ENCODE measurements around the gene CDRT4. TPM values are rescaled to one million over a fixed set of nuclear protein-coding genes. Genes with fewer than 3 reads are reported as not detected.

The CDRT4 gene
- total RNA-seq, 4 donors from 2014 or later = 4.0 to 13.4 (median 11.1) TPM

DNA sequence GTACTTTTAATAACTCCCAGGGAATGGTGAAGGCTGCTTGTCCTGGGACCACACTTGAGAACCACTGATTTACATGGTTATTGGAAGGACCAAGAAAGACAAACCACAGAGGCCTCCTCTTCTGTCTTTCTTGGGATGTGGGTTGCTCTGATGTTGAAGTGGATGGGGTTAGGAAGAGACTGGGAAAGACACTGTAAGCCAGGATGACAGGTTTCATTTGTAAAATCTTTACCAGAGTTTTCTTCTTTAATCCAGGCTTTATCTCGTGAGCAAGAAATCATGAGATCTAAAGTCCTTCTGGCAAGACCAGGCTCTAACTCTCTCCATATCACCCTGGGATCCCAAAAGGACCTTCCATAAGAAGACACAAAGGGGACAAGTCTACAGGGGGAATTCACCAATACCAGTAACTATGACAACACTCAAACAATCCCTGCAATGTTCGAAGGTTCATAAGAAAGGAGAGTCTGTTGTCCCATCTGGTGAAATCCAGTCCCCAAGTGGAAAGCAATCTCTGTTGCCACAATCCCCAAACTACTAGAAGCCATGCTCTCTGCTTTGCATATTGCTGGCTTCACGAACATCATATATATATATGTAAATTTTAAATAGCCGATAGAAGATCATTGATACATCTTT lies 44.8 kb upstream of the CDRT4 start:
- 96 to 98% methylated on average over 4 of the region's 4 CpGs for WGBS, 2 donors
- no peak overlapping the region for H3K4me3 ChIP-seq (replicated peaks in 1 of 3)
- DNase-seq = no peak
- peak overlapping the region; percentile 80 to 94 (median 88) for H3K27ac ChIP-seq
- TF ChIP-seq, protein P1, sequence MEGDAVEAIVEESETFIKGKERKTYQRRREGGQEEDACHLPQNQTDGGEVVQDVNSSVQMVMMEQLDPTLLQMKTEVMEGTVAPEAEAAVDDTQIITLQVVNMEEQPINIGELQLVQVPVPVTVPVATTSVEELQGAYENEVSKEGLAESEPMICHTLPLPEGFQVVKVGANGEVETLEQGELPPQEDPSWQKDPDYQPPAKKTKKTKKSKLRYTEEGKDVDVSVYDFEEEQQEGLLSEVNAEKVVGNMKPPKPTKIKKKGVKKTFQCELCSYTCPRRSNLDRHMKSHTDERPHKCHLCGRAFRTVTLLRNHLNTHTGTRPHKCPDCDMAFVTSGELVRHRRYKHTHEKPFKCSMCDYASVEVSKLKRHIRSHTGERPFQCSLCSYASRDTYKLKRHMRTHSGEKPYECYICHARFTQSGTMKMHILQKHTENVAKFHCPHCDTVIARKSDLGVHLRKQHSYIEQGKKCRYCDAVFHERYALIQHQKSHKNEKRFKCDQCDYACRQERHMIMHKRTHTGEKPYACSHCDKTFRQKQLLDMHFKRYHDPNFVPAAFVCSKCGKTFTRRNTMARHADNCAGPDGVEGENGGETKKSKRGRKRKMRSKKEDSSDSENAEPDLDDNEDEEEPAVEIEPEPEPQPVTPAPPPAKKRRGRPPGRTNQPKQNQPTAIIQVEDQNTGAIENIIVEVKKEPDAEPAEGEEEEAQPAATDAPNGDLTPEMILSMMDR (IDR thresholded peaks at IDR 0.05) = no peak
- TF ChIP-seq POLR2A (IDR thresholded peaks at IDR 0.05) = no peak
- no peaks in the 10 kb centered on the region for H3K27me3 ChIP-seq
- intact Hi-C loops (cut with DNase I) = no loop called here
- H3K4me1 ChIP-seq = peaks cover 50 to 53% of the 10 kb centered on the region in 2 donors
- no peaks in the 10 kb centered on the region for H3K36me3 ChIP-seq
- no peaks in the 10 kb centered on the region for H3K9me3 ChIP-seq

DNA sequence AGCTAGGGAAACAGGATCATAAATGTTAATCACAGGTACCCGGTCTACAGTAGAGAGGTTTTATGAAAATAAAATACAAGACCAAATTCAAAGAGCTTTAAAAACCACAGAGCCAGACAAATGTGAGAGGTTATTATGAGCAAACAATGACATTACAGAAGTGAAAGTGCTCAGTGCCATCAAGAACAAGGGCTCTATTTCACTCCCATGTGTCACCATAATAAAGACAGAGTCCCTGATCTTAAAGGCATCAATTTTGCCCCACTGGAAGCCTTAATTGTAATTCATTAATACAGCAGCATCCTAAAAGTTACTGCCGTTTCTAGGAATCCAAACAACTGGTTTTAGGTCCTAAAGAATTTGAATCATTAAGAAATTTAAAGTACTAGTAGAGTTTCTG lies 43.7 kb upstream of the CDRT4 start:
- 79 to 95% methylated on average over 2 of the region's 2 CpGs for WGBS, 2 donors
- intact Hi-C loops (cut with DNase I) = no loop called here
- no peaks in the 10 kb centered on the region for H3K9me3 ChIP-seq
- peak overlapping the region in 2 of 3 donors; percentile 88 to 94 for H3K27ac ChIP-seq
- no peak for TF ChIP-seq POLR2A (IDR thresholded peaks at IDR 0.05)
- TF ChIP-seq, protein P1 (IDR thresholded peaks at IDR 0.05) = no peak
- DNase-seq = no peak
- H3K27me3 ChIP-seq = no peaks in the 10 kb centered on the region
- H3K36me3 ChIP-seq = no peaks in the 10 kb centered on the region
- no peak overlapping the region for H3K4me3 ChIP-seq (replicated peaks in 1 of 3)
- peaks cover 50 to 53% of the 10 kb centered on the region in 2 donors for H3K4me1 ChIP-seq

DNA sequence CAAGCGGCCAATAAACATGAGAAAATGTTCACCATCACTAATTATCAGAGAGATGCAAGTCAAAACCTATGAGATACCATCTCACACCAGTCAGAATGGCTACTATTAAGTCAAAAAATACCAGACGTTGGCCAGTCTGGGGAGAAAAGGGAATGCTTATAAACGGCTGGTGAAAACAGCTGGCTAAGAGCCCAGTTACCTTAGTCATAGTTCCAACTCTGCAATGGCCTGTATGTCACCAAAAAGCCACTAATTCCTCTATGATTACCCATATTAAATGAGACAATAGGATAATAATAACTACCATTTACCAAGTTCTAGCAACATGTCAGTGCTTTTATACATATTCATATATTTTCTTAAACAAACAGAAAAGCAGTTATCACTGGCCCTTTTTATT lies 42.9 kb upstream of the CDRT4 start:
- no peak overlapping the region for H3K27ac ChIP-seq
- intact Hi-C loops (cut with DNase I) = no loop called here
- no peaks in the 10 kb centered on the region for H3K36me3 ChIP-seq
- no peak for TF ChIP-seq POLR2A (IDR thresholded peaks at IDR 0.05)
- TF ChIP-seq, protein P1 (IDR thresholded peaks at IDR 0.05) = no peak
- no peak overlapping the region for H3K4me3 ChIP-seq (replicated peaks in 1 of 3)
- H3K9me3 ChIP-seq = no peaks in the 10 kb centered on the region
- peak in 1 of 2 donors; percentile 39 for DNase-seq
- 40 to 60% methylated on average over 3 of the region's 3 CpGs for WGBS, 2 donors
- peaks cover 50 to 53% of the 10 kb centered on the region in 2 donors for H3K4me1 ChIP-seq
- H3K27me3 ChIP-seq = no peaks in the 10 kb centered on the region

DNA sequence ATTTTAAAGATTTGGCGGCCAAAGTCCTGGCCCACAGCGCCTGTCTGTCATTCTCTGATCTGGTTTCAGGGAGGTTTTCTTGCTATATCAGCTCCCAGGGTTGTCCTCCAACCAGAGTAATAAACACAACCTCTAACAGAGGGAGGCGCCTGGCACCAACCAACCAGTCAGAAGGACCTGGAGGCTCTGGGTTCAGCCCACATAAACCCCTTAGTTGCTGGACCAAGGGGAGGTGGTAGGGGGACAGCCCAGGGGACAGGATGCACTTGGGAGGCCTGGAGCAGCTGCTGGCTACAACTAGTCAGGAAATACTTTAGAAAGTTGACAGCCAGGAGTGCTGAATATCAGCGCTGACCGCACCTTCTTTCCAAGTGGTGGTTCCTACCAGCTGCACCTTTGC lies 41.7 kb upstream of the CDRT4 start:
- intact Hi-C loops (cut with DNase I) = no loop called here
- TF ChIP-seq, protein P1 (IDR thresholded peaks at IDR 0.05) = no peak
- no peak for TF ChIP-seq POLR2A (IDR thresholded peaks at IDR 0.05)
- DNase-seq = no peak
- H3K9me3 ChIP-seq = no peaks in the 10 kb centered on the region
- no peak overlapping the region for H3K27ac ChIP-seq
- H3K36me3 ChIP-seq = no peaks in the 10 kb centered on the region
- no peak overlapping the region for H3K4me3 ChIP-seq (replicated peaks in 1 of 3)
- H3K27me3 ChIP-seq = no peaks in the 10 kb centered on the region
- H3K4me1 ChIP-seq = peaks cover 45 to 49% of the 10 kb centered on the region in 2 donors
- 97 to 98% methylated on average over 5 of the region's 5 CpGs for WGBS, 2 donors

DNA sequence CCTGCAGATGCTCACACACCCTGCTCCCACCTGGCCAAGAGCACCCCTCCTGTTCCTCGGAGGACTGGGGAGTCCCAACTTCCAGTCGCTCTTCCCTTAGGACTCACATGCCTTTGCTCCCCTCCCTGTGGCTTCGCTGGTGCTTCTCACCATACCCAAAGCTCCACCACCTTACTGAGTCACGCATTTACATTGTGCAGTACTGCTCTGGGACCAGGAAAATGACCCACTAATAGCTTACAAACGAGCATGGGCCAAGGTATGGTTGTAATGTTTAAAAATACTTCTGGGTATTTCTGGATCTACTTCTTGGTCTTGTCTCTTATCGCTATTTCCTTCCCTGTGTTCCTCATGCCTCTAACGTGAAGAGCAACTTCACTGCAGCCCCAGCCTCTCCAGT lies 41.0 kb upstream of the CDRT4 start:
- intact Hi-C loops (cut with DNase I) = no loop called here
- DNase-seq = no peak
- no peaks in the 10 kb centered on the region for H3K27me3 ChIP-seq
- H3K9me3 ChIP-seq = no peaks in the 10 kb centered on the region
- no peak for TF ChIP-seq POLR2A (IDR thresholded peaks at IDR 0.05)
- TF ChIP-seq, protein P1 (IDR thresholded peaks at IDR 0.05) = no peak
- H3K4me1 ChIP-seq = peaks cover 45 to 49% of the 10 kb centered on the region in 2 donors
- no peak overlapping the region for H3K27ac ChIP-seq
- H3K4me3 ChIP-seq (replicated peaks in 1 of 3) = no peak overlapping the region
- no peaks in the 10 kb centered on the region for H3K36me3 ChIP-seq
- 73 to 85% methylated on average over 7 of the region's 7 CpGs for WGBS, 2 donors

Measured in thyroid gland (tissue), 4 donors.